ENCODE results near the gene CDK5R1.

The CDK5R1 gene

DNA sequence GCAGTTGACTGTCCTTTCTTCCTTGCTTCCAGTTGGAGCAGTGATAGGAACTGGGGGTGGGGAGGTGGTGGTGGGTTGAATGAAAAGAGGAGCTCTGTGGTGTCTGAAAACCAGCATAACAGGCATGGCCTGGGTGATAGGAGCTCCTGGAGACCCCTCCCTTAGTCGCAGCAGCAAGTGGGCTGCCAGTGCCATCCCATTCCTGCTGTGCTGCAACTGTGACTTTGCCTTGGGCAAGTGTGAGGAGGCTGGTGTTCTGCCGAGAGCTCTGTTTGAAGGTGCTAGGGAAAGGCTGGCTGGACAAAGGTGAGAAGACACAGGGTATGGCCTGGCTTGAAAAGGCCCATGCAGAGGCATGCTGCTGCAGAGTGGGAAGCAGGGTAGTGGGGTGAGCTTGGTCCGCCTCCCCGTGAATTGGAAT is 2.7 kb upstream of the CDK5R1 start:
- no peak for TF ChIP-seq CTCF (IDR thresholded peaks at IDR 0.05; ENCODE audit: low read depth, low read length)
- DNase-seq (ENCODE audit: extremely low read depth, low read depth): no peak

- no peak for DNase-seq (ENCODE audit: extremely low read depth, low read depth)
- no peak for TF ChIP-seq CTCF (IDR thresholded peaks at IDR 0.05; ENCODE audit: low read depth, low read length)
Observed at GRCh38 chr17:32484628-32485027, 2.2 kb upstream of the CDK5R1 start.

DNA sequence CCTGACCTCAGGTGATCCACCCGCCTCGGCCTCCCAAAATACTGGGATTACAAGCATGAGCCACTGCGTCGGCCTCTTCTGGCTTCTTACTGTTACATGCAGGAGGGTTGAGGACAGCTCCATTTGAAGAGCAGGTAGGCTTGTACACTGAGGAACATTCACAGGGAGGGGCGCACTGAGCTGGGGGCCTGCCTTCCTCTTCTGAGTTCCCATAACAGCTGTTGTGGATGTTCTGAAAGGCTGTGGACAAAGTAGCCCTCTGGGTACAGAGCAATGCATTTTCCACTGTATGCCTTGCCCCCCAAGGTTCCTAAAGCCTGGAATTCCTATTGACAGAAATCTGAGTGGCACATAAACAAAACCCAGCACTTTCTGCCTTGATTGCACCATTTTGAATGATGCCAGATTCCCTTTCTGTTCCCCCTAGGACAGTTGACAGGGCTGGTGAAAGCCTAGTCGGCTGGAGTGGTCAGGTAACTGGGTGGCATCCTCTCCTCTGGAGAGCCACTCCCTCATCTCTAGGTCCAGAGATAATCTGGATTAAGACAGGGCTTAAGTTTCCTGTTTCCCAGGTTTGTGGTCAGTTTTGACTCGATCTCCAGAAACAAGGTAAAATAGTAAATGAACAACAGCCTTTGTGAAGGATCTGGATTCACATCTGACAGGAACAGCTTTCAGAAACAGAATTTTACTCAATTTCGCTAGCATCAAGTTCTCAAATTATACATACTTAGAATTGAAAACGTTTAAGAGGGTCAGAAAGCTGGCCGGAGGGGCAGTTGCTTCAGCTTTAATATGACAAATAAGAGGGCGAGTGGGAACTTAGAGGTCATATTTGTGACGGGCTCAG is 1.3 kb upstream of the CDK5R1 start:
- no peak for TF ChIP-seq CTCF (IDR thresholded peaks at IDR 0.05; ENCODE audit: low read depth, low read length)

GRCh38 chr17:32486111-32486700 is 587 bp upstream of the CDK5R1 start:
- TF ChIP-seq CTCF (IDR thresholded peaks at IDR 0.05; ENCODE audit: low read depth, low read length): no peak
- no peak for DNase-seq (ENCODE audit: extremely low read depth, low read depth)

More for the DNA sequence above, 1.3 kb upstream of the CDK5R1 start:
- DNase-seq (ENCODE audit: extremely low read depth, low read depth): no peak

GRCh38 chr17:32487473-32488176 is 832 bp downstream of the CDK5R1 start:
- no peak for DNase-seq (ENCODE audit: extremely low read depth, low read depth)
- no peak for TF ChIP-seq CTCF (IDR thresholded peaks at IDR 0.05; ENCODE audit: low read depth, low read length)

DNA sequence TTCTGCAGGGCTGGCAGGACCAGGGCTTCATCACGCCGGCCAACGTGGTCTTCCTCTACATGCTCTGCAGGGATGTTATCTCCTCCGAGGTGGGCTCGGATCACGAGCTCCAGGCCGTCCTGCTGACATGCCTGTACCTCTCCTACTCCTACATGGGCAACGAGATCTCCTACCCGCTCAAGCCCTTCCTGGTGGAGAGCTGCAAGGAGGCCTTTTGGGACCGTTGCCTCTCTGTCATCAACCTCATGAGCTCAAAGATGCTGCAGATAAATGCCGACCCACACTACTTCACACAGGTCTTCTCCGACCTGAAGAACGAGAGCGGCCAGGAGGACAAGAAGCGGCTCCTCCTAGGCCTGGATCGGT is 1.4 kb downstream of the CDK5R1 start:
- no peak for DNase-seq (ENCODE audit: extremely low read depth, low read depth)
- TF ChIP-seq CTCF (IDR thresholded peaks at IDR 0.05; ENCODE audit: low read depth, low read length): no peak

Measured in AG09319 (cell line).